HG03066 (cell line): ENCODE data around the gene KPNA6.
A peak's percentile ranks its signal among the peaks of the same experiment; 100 is the strongest.

Source experiments
- ATAC-seq: cut with Tn5 transposase; IDR thresholded peaks from one replicate; pipeline ENCODE4 v1.9.1; 2021; ENCODE audit warnings: low read depth; ENCODE audit not compliant: unreplicated experiment

Gene KPNA6

GRCh38 chr1:32215629-32216480, 108.0 kb downstream of the KPNA6 start:
- no peak for ATAC-seq

GRCh38 chr1:32216566-32216965, 108.7 kb downstream of the KPNA6 start:
- no peak for ATAC-seq

DNA sequence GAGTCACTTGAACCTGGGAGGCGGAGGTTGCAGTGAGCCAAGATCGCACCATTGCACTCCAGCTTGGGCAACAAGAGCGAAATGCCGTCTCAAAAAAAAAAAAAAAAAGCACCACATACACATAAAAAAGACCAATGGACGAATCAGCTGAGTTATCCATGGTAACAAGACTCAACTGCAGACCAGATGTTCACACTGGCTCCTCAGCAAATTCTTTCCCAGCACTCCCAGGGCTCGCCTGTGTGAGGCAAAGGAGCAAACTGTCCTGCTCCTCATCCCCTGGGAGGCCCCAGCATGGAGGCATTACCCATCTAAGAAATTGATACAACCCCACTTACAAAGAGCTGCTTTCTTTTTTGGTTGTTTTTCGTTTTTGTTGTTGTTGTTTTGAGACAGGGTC, 111.2 kb downstream of the KPNA6 start:
- ATAC-seq, result no peak

DNA sequence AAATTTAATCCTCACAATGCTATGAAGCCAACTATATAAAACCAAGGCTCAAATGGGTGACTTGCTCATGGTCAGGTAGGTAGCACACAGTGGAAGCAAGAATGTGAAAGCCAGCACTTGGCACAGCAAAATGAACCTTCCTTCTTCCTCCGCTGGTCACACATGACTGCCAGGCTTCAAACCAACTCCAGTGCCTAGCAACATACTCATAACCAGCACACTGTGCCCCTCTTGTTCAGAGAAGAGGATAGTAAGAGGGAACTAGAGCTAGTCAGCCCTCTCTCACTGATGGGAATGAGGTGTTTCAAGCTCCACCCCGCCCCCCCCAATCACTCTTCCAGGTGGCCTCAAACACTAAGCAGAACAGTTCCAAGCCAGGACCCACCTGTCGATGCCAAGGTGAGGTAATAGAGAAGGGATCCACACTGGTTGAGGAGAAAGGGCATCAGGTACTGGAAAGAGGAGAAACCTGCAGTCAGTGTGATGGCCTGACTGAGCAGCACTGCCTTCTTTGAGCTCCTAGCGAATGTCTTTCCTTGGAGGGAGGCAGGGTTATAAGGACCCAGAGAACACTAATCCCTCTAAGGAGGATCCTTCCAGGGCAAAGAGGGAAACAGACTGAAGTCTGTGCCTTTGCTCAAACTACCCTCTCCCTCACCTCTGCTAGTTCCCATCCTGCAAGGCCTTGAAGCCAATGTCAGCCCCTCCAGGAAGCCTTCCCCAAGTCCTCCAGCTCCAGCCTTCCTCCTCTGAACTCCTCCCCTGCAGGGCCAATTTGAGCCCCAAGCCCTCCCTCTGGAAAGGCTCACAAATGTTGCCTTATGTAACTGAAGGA, 113.1 kb downstream of the KPNA6 start:
- no peak for ATAC-seq

GRCh38 chr1:32221581-32221979, 113.7 kb downstream of the KPNA6 start:
- ATAC-seq, result no peak

GRCh38 chr1:32221980-32222755, 114.3 kb downstream of the KPNA6 start, which contains the start of the genes EIF3I and TMEM234:
TSS of gene EIF3I (plus strand) at chr1:32222407. CDS start at chr1:32222442, 35 bp downstream.
TSS of gene TMEM234 (minus strand) at chr1:32222353. CDS start at chr1:32222322, 31 bp downstream.
- peak; percentile 97 for ATAC-seq

GRCh38 chr1:32223683-32224082, 115.8 kb downstream of the KPNA6 start:
- ATAC-seq, result no peak

GRCh38 chr1:32224285-32224684, 116.4 kb downstream of the KPNA6 start:
- ATAC-seq, result no peak
